HG03135 (cell line): ENCODE data around the gene PARP15.

Experiments used
- ATAC-seq: cut with Tn5 transposase; IDR thresholded peaks from one replicate; pipeline ENCODE4 v1.9.1; 2021; ENCODE audit warnings: mild to moderate bottlenecking, moderate library complexity; ENCODE audit not compliant: unreplicated experiment

PARP15 gene

DNA sequence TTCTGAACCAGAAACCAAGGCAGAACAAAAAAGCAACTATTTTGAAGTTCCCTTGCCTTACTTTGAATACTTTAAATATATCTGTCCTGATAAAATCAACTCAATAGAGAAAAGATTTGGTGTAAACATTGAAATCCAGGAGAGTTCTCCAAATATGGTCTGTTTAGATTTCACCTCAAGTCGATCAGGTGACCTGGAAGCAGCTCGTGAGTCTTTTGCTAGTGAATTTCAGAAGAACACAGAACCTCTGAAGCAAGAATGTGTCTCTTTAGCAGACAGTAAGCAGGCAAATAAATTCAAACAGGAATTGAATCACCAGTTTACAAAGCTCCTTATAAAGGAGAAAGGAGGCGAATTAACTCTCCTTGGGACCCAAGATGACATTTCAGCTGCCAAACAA, 8.7 kb upstream of the PARP15 start:
- no peak for ATAC-seq

DNA sequence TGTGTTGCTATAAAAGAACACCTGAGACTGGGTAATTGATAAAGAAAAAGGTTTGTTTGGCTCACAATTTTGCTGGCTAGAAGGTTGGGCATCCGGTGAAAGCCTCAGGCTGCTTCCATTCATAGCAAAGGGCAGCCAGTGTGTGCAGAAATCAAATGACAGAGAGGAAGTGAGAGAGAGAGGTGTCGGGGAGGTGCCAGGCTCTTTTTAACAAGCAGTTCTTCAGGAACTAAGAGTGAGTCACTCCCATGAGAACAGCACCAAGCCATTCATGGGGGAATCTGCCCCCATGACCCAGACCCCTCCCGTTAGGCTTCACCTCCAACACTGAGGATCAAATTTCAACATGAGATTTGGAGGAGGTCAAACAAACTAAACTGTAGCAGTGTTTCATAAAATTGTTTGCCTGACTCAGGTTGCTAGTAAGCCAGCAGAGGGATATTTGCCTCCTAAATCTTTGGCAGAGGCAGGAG, 4.5 kb upstream of the PARP15 start:
- no peak for ATAC-seq

DNA sequence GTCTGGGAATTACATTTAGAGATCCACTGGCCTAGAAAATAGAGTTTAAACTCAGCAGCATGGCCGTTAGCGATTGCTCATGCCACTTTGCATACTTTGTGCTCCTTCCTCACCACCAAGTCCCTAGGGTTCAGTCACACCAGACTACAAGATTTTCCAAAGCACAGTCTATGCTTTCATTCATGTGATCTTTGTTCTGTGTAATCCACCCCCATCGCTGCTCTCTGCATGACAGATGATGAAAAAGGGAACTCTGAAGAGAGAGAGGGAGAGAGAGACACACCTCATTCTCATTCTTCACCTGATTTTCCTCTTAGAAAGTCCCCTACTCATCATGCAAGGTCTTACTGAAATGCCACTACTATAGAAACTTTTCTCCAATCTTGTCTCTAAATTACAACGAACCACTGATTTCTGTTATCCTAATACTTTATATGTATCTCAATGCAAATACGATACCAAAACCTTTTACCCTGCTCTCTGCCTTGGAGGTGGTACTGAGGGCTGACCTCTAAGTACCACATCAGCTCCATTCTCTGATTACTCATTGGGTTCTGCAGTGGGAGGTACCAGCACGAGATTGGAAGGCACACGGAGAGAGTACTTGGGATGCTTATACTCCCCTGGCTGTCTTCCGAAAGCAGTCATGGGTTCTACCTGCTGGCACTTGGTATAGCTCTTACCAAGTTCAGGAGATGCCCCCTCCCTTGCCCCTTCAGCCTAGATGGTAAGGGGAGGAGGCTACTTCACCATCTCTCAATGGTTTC, 1.1 kb upstream of the PARP15 start:
- ATAC-seq, result peak; percentile 80

DNA sequence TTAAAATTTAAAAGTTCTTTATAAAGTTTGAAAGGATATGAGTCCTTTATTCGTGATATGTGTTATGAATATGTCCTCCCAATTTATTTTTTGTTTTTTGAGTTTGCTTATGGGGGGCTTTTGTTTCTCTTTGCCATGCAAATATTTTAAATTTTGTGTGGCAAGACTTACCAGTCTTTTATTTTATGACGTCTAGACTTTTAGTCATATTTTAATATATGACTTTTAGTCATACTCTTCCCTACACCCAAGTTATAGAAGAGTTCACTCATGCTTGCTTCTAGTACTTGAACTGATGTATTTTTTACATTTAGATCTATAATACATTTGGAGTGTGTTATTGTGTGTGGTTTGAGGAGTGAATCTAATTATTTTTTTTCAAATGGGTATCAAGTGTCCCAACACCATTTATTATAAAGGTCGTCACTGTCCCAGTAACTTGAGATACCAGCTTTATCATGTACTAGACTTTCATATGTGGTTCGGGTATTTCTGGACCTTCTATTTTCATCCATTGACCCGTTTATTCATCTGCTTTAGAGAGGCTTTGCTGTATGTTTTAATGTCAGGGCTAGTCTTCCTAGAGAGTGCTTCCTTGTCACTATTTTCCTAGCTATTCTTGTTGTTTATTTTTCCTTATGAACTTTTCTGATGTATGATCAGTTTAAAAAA, 755 bp downstream of the PARP15 start:
- ATAC-seq, result no peak

DNA sequence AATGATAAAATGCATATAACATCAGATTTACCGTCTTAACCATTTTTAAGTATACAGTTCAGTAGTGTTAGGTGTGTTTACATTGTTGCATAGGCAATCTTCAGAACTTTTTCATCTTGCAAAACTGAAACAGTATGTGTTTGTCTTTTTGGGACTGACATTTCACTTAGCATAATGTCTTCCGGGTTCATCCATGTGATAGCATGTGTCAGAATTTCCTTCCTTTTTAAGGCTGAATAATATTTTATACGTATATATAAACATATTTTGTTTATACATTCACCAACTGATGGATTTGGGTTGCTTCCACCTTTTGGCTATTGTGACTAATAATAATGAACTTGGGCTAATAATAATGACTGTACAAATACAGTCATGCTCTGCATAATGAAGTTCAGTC, 3.0 kb downstream of the PARP15 start:
- ATAC-seq, result no peak

DNA sequence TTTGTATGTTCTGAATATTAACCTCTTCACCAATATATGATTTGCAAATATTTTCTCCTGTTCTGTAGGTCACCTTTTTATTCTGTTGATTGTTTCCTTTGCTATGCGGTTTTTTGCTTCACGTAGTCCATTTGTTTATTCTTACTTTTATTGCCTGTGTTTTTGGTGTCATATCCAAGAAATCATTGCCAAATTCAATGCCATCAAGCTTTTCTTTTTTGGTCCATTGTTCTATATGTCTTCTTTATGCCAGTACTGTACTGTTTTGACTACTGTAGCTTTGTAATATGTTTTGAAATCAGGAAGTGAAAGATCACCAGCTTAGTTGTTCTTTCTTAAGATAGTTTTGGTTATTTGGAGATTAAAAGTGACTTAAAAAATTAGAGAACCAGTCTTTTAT, 4.2 kb downstream of the PARP15 start:
- ATAC-seq, result no peak

DNA sequence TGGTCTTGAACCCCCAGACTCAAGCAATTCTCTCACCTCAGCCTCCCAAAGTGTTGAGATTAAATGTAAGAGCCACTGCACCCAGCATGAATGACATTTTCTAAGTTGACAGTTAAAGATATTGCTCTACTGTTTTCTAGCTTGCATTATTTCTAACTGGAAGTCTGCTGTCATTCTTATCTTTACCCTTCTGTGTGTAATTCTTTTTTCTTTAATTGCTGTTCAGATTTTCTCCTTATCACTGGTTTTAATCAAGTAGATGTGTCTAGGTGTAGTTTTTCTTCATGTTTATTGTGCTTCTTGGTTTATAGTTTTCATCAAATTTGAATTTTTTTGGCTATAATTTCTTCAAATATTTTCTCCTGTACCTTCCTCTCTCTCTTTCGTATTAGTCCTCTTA, 4.9 kb downstream of the PARP15 start:
- no peak for ATAC-seq

DNA sequence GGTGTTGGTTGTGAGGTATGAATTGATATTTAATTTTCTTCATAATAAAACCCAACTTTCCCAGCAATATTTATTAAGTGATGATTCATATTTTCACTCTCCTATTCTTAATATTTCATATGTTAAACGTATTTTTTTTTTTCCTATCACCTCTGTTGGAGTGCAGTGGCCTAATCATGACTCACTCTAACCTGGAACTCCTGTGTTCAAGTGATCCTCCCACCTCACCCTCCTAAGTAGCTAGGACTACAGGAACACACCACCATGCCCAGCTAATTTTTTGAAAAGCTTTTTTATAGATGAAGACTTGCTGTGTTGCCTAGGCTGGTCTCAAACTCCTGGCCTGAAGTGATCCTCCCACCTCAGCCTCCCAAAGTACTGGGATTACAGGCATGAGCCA, 8.6 kb downstream of the PARP15 start:
- no peak for ATAC-seq

DNA sequence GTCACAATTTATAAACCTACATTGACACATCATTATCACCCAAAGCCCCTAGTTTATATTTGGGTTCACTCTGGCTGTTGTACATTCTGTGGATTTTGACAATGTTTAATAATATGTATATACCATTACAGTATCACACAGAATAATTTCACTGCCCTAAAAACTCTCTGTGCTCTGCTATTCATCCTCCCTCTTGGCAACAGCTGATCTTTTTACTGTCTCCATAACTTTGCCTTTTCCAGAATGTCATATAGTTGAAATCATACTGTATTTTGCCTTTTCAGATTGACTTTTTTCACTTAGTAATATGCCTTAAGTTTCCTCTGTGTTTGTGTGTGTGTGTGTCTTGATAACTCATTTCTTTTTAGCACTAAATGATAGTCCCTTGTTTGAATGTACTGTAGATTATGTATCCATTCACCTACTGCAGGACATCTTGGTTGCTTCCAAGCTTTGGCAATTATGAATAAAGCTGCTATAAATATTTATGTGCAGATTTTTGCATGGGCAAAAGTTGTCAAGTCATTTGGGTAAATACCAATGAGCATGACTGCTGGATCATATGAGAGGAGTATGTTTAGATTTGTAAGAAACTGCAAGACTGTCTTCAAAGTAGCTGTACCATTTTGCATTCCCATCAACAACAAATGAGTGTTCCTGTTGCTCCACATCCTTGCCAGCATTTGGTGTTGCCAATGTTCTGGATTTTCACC, 9.5 kb downstream of the PARP15 start:
- ATAC-seq, result no peak

DNA sequence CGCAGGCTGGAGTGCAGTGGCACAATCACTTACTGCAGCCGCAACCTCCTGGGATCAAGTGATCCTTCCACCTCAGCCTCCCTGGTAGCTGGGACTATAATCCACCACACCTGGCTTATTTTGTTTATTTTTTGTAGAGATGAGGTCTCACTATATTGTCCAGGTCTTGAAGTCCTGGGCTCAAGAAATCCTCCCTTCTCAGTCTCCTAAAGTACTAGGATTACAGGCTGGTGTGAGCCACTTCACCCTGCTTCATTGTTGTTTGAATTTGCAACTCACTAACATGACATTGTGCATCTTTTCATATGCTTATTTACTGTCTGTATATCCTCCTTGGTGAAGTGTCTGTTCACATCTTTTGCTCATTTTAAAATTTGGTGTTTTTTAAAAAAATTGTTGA, 10.1 kb downstream of the PARP15 start:
- no peak for ATAC-seq

DNA sequence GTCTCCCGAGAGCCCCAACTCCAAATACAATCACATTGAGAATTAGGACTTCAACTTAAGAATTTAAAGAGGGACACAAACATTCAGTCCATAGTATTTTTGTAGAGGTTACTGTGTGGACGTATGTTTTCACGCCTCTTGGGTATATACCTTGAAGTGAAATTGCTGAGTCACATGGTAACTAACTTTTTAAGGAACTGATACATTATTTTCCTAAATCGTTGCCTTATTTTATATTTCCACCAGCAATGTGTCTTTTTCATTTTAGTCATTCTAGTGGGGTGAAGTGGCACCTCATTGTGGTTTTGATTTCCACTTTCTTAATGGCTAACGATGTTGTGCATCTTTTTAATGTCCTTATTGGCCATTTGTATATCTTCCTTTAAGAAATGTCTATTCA, 11.8 kb downstream of the PARP15 start:
- ATAC-seq, result no peak

DNA sequence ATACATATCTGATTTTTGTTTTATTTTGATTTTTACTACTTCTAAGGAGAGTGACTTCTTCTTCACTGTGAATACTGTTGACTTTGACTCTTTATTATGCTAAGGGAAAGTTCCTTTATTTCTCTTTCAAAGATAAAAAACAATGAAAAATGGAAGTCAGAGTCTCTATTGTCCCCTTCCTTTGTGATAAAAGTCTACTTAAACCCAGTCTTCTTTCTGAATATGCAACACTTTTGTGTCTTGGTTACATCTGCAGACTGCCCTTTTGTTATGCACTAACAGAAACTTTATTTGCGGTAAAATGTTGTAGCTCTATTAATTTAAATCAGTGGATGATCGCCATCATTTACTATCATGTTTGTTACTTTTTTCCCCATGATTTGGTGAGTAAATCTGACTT, 13.2 kb downstream of the PARP15 start:
- no peak for ATAC-seq

DNA sequence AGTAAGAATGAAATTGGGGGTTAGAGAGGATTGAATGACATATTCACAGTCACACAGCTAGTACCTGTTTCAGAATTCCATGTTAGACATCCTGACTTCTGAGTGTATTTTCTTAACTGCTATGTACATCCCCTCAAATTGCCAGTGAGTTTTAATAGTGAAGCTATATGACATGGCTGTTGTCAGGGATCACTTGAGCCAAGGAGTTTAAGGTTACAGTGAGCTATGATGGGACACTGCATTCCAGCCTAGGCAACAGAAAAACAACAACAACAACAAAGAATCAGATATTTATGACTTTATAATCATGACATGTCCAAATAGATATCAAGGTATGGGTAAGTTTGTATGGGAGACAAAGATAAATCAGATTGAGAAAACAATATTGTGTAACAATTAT, 16.6 kb downstream of the PARP15 start:
- ATAC-seq, result no peak

DNA sequence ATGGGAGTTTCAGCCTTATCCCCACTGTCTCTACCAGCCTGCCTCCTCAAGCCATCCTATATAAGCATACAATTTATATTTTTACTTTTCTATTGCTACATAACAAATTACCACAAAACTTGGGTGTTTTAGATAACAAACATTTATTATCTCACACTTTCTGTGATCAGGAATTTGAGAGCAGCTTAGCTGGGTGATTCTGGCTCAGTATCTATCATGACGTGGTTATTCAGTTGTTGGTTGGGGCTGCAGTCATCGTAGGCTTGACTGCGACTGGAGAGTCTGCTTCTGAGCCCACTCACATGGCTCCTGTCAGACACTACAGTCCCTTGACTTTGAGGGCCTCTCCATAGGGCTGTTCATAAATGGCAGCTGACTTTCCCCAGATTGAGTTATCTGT, 20.7 kb downstream of the PARP15 start:
- no peak for ATAC-seq

DNA sequence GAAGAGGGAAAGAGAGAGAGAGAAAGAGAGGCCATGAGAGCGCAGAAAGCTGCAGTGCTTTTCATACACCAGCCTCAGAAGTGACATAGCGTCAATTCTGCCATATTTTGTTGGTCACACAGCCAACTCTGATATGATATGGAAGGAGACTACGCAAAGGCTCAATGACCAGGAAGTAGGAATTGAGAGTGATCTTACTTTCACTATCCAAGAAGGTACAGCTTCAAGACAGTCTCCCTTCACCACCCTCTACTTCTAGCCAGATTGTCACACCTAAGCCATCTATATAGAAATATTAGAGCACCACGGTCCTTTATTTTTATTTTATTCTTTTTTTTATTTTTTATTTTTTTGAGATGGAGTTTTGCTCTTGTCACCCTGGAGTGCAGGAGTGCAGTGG, 21.1 kb downstream of the PARP15 start:
- no peak for ATAC-seq

DNA sequence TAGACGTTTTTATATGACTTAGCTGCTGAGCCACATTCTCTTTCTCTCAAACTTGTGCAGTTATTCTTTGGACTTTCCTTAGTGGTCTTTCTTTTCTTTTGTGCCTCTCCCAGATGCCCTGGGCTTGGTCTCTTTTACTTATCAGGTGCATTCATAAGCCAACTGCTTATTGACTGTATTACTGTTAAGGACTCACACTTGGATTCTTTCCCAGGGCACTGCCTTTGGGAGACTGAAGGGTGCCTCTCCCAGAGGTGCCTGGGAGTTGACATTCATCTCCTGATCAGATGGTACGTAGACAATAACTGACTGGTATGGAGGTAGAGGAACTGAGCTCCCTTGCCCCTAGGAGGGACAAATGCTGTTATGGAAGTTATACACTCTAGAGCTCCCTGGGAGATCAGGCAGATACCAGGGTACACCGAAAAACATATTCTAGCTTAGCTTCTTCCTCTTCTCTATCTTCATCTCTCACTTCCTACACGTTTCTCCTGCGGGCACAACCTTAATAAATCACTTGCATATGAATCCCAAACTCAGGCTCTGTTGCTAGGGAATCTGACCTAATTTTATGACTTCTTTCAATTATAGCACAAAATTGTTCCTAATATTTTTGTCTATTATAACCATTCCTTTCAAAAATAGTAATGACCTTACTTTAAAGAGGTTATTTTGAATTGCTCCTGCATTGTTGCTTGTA, 24.7 kb downstream of the PARP15 start:
- ATAC-seq, result no peak

DNA sequence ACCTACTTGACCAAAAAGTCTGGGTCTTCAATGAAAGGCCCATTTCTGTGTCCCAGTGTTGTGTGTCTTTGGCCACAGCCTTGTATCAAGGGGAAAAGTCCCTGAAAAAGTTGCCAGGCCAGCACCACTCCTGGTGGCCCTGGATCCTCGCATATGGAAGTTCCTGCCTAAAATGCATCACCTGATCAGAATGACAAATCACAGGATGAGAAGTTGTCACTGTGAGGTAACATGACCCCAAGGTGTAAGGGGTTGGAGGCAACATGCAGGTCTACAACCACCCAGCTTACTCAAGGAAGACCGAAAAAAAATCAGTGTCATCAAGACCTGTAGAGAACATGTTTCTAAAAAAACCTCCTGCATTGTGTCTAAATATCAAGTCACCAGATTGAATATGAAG, 25.6 kb downstream of the PARP15 start:
- ATAC-seq, result no peak

DNA sequence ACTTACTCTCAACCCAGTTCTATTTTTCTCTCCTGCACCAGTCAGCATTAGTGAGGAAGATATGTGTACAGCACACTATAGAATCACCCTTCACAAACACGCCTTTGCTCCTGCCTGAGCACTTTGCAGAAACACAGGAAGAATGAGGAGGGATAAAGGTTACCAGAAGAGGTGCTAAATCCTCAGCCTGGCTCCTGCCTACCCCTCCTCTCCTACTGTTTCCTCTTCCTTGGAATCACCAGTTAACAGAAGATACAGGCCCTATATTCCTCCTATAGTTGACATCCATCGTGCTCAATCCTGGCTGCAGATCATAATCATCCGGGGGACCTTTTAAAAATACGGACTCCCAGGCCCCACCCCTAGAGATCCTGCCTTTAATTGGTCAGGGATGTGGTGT, 28.9 kb downstream of the PARP15 start:
- no peak for ATAC-seq

DNA sequence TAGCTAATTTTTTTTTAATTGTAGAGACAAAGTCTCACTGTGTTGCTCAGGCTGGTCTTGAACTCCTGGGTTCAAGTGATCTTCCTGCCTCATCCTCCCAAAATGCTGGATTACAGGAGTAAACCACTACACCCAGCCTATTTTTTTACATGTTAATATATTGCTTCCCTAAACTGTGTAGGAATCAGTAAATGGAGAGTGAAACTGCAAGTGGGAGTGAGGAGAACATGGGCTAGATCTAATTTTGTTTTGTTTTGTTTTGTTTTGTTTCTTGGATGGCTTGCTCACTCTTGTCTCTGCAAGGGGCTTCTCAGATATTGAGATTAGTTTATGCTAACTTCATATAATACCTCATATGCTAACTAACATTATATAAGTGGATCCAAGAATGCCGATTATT, 31.5 kb downstream of the PARP15 start:
- no peak for ATAC-seq

DNA sequence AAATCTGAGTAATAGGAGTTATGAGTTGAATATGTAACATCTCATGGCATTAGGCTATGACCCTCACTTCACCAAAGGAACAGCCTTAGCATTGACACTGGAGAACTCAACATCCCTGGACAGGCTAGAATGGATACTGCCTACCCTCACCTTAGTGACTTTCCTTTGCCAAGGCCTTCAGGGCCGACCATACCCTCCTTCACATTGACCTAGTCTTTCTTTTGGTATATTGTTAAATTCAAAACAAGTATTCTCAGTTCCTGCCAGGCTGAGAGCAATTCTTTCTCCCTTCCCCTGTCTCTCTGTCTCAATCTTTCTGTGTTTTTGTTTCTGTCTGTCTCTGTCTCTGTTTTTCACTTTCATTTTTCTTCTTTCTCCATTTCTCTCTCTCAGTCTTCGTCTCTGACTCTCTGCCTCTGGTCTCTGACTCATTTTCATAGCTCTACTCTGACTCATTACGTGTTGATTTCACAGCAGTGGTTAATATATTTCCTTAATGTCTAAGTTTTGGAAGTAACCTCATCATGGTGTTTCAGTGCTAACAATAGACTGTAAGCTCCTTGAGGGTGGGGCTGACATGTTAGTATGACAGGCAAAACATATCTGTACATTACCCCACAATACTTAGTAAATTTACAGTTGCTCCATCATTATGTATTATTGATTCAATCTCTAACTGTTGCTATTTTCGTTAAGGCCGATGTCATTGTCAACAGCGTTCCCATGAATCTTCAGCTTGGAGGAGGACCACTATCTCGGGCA, 32.5 kb downstream of the PARP15 start:
- ATAC-seq, result peak; percentile 95

DNA sequence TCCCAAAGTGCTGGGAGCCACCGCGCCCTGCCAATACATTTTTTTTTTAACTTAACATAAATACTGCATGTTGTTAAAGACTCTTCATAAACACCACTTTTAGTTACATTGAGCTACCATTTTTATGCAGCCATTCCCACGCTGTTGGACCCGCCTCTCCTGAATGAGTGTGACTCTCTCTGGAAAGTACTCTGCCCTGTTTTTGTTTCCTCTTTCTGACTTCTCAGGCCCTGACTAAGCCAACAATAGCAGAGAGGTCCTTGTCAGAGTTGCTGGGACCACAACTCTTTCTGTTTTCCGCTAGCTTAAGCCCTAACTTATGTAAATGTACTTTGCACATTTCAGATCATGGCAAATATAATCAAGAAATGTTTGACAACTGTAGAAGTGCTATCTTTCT, 35.2 kb downstream of the PARP15 start:
- ATAC-seq, result no peak
